GM21529 (cell line): ENCODE data around the gene BAG5.

Experiments used
- ATAC-seq: cut with Tn5 transposase; IDR thresholded peaks from one replicate; pipeline ENCODE4 v1.9.1; 2021; ENCODE audit not compliant: unreplicated experiment

The BAG5 gene

DNA sequence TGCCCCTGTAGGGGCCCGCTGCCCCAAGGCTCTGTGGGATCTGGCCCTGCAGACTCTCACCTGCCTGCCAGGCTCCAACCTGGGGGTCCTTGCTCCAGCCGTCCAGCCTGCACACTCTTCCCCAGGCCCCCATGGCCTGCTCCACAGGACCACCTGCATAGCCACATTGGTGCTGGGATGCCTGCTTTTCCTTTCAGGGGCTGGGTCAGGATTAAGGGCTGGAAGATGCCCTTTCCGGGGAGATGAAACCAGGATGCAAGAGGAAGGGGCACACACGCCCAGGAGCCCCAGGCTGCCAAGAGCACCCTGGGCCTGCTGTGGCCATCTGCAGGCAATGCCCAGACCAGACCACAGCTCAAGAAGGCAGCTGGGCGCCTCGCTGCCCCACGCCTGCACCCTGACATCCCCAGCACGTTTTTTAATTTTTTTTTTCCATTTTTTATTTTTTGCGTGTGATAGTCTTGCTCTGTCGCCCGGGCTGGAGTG, 15.0 kb downstream of the BAG5 start:
- ATAC-seq: no peak

- ATAC-seq: peak; percentile 67
Observed at GRCh38 chr14:103546652-103547454, 15.6 kb downstream of the BAG5 start.

GRCh38 chr14:103545915-103546651, 16.4 kb downstream of the BAG5 start:
- no peak for ATAC-seq

- no peak for ATAC-seq
Observed at GRCh38 chr14:103545219-103545914, 17.1 kb downstream of the BAG5 start.

DNA sequence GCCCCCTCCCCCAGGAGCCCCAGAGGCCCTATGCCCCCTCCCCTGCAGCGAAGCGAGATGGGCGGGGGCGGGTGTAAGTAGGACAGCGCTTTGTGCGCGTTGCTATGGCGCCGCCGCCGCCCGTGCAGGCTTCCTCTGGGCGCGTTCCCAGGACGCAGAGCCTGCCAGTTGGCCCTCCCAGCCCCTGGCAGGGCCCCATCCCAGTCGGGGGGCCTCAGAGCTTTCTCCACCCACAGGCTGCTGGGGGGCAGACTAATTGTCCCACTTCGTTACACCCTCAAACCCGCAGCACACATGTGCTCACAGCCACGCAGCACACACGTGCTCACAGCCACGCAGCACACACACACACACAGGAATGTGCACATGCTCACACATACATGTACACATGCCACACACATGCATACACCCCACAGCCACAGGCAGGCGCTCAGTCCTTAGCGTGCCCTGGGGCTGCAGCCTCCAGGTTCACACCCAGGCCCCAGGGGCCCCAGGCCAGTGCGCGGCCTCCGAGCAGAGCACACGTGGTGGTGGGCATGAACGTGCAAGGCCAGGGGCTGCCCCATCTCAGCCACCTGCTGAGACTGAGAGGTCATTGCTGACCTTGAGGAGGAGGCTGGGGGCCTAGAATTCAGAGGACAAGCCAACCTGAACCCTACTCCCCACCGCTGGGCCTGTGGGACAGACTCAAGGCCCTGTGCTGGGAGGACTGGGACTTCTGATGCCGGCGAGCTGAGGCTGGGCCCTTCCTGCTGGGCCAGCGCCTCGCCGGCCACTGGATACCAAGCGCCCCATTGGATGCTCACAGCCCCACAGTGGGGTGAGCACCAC, 17.9 kb downstream of the BAG5 start:
- ATAC-seq: no peak

DNA sequence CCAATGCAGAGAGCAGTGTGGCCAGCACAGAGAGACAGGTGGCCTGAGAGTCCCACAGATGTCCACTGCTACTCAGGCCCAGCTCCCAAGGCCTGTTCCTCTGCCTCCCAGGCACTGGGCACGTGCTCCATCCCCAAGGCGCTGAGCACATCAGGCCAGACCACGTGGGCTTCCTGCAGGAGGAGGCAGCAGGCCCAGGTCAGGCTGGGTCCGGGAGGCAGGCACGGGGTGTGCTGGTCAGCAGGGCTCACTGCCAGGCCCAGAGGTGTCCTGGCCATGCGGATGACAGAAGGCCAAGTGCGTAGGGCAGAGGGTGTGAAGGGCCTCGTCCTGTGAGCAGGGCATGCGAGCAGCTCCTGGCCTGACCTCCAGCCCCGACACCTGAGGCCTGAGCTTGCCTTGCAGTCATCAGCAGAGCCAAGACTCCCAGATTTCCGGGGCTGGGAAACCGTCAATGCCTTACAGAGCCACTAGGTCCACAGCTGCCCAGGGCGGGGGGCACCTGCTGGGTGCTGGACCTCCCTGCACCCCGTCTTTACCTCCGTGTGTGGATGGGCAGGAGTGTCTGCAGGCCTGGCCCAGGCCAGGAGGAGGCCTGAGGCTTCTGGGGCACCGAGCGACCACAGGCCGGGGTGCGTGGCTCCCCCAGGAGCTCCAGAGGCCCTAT, 18.6 kb downstream of the BAG5 start:
- no peak for ATAC-seq

DNA sequence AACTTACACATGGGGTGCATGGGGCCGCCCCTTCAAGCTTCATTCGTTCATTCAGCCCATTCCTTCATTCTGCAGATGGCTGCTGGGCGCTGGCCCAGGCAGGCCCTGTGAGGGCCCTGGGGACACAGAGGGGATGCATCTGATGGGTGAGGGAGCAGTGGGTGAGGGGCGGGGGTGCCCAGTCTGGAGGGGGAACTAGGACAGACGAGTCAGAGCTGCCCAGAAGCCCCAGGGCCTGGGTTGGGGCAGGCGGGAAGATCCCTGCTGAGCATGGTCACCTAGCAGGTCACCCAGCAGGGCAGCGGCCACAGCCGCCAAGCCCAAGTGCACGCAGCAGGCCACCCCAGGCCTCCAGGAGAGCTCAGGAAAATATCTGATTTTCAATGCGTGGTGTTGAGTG, 19.3 kb downstream of the BAG5 start:
- ATAC-seq: no peak

GRCh38 chr14:103542605-103543088, 19.8 kb downstream of the BAG5 start:
- no peak for ATAC-seq

DNA sequence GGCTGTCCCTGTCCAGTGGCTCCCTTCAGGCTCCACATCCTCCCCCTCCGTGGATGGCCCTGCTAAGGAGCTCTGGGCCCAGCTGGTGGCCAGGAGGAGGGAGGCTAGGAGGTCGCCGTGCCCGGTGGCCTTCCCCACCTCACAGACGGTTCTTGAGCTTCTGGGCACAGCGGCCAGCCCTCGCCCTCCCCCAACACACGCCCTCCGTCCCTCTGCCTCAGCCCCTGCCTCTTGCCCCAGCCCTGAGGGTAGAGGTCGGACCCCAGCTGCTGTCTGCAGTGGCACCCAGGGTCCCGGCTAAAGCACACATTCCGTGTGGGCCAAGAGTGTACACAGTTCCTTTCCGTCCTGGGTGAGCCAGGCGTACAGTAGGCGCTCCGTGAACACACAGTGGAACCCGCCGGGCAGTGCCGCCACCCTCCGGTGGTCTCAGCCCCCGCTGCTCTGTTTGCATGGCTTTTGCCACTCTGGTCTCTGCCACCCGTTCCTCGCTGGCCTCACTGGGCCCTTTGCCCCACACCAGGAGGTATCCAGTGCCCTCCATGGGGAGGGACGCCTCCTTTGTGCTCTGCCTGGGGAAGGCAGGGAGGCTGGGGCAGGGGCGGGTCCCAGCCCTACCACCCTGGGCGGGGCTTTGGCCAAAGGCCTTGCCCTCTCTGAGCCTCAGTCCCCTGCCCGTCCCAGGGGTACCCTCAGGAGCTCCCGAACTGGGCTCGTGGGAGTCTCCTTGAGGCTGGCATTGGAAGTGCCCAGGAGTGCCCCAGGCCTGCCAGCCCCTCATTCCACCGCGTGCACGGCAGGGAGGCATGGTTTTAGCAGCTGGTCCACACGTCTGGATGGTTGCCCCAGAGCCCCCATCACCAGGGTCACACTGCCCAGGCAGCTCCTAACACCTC, 20.5 kb downstream of the BAG5 start:
- no peak for ATAC-seq

DNA sequence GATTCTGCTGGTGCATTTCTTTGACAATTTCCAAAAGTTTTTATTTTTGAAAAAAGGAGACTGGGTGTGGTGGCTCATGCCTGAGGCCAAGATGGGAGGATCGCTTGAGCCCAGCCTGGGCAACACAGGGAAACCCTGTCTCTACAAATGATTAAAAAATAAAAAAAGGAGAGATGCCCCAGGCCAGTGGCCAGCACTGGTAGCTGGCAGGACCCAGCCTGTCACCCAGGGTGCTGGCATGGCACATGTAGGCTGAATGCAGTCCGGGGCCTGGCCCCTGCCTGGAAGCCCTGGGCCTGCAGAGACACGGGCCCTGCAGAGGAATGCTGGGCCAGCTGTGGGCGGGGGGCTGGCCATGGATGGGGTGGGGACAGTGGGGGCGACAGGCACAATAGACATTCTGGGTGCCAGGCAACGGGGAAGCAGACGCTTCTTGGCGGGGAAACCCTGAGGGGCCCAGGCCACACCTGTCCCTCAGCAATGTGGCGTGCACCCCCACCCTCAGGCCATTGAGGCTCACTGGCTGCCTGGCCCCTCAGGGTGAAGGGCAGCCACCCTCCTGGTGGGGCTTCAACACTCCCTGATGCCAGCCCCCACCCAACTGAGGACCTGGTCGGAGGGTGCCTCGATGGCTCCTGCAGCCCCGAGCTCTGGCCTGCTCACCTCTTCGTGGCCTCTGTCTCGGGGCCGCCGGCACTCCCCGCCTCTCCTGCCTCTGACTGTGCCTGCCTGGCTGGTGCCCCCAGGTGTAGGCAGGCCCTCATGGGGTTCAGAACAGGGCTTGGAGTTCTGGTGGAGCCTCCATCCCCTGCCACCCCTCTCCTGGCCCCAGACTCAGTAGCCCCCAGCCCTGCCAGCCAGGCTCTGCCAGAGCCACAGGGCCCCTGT, 21.4 kb downstream of the BAG5 start:
- no peak for ATAC-seq

GRCh38 chr14:103539056-103539825, 23.2 kb downstream of the BAG5 start:
- no peak for ATAC-seq

DNA sequence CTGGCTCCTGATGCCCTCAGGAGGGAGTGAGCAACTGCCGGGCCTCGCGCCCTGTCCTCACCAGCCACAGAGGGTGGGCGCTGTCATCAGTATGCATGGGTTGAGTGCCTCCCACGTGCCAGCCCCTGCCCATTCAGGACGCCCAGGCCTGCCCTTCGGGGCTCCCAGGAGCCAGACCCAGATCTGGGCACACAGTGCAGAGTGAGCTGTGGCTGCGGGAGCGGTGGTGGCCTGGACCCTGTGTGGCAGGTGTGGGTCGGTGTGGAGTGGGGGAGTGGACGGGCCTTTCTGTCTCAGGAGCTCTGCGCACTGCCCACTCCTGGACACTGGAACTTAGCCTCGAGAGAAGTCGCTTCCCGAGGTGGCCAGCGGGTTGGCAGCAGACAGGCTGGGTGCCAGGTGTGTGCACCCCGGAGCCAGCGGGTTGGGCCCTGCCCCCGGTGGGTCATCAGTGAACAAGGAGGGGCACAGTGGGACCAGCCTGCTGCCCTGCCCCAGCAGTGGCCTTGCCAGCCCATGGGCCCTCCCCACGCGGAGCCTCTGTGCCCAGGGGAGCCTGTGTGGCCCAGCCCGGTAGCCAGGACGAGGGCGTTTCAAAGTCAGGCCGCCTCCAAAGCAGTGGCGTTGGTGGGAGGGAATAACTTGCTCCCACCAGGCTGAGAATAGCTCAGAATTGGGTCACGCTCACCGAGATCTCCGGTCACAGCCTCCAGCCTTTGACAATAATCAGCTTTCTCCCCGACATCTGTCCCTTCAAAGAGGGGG, 24.0 kb downstream of the BAG5 start:
- no peak for ATAC-seq

GRCh38 chr14:103537175-103537990, 25.1 kb downstream of the BAG5 start:
- ATAC-seq: no peak

DNA sequence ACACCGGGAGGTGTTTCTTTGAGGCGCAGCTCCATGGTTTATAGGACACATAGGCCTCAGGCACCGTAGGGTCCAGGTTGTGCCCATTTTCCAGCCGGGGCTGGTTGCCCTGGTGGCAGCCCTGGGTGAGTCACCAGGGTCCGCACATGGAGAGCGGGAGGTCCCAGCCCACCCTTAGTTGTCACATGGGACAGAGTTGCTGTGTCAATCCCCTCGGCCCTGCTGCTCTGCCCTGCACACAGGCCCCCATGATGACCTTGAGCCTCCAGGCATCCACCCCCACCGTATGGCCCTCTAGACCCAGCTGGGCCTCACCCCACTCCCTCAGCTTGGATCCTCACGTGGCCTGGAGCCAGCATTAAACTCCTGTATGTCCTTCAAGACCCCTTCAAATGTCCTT, 25.8 kb downstream of the BAG5 start:
- no peak for ATAC-seq

DNA sequence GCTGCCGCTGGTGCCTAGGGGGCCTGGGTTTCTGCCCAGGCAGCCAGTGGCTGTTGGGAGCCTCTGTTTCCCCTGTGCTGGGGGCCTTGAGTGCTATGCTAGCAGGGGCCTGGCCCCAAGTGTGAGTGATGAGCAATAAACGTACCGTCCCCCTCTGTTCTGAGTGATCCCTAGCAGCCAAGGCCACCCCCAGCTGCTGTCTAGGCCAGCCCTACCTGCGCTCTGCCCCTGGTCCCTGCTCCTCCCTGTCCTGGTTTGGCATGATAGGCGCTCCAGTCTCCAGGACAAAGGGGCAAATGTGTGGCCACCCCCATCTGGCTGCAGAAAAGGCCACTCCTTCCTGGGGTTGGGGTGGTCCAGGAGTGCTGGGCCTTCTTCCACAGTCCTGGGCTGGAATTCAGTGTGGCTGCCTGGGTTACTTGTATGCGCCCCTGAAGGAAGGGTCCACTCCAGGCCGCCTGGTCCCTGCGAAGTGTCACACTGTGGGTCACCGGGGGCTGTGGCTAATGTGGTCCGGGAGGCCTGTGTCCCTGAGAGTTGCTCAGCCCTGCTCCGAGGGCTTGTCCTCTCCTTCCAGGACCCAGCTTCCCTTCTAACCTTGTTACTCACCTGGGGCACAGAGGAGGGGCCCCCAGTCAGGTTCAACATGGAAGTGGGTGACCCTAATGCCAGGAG, 26.4 kb downstream of the BAG5 start:
- ATAC-seq: no peak
